Endothelial cell (in vitro differentiated cells): ENCODE data around the gene KCNMA1. TPM values are rescaled to one million over a fixed set of nuclear protein-coding genes. Genes with fewer than 3 reads are reported as not detected.

ENCODE experiments used
- DNase-seq: peaks from one replicate; pipeline ENCODE4 v3.0.0; 2021; ENCODE audit warnings: low spot score
- H3K27ac Mint-ChIP-seq: one replicate; pipeline ENCODE4 v1.8.0; 2021; ENCODE audit warnings: mixed read lengths, inconsistent platforms; ENCODE audit not compliant: unreplicated experiment
- H3K27me3 Mint-ChIP-seq: one replicate; pipeline ENCODE4 v1.8.0; 2021; ENCODE audit warnings: mild to moderate bottlenecking, moderate library complexity, mixed read lengths, inconsistent platforms; ENCODE audit not compliant: unreplicated experiment
- H3K36me3 Mint-ChIP-seq: one replicate; pipeline ENCODE4 v1.8.0; 2021; ENCODE audit warnings: mild to moderate bottlenecking, low read depth, mixed read lengths, inconsistent platforms; ENCODE audit not compliant: unreplicated experiment
- H3K4me1 Mint-ChIP-seq: one replicate; pipeline ENCODE4 v1.8.0; 2021; ENCODE audit warnings: mild to moderate bottlenecking, mixed read lengths, inconsistent platforms; ENCODE audit not compliant: unreplicated experiment
- H3K4me3 Mint-ChIP-seq: one replicate; pipeline ENCODE4 v1.8.0; 2021; ENCODE audit warnings: mild to moderate bottlenecking, mixed read lengths, inconsistent platforms; ENCODE audit not compliant: unreplicated experiment
- H3K9me3 Mint-ChIP-seq: one replicate; pipeline ENCODE4 v1.8.0; 2021; ENCODE audit warnings: mixed read lengths, inconsistent platforms; ENCODE audit not compliant: unreplicated experiment
- CTCF ChIP-seq: fragments of 200-600 bp; sonication (generic); IDR thresholded peaks from one replicate; pipeline ENCODE4 v1.5.0; 2021; ENCODE audit warnings: antibody characterized with exemption; ENCODE audit not compliant: unreplicated experiment
- total RNA-seq: library from RNA; stranded (reverse); fragmentation: NEBNext Ultra II Directional; extraction: Animal tissue kit (Norgen Biotek cat#: 25700); gene quantifications from one replicate; pipeline ENCODE4 v1.2.1, GENCODE V29; 2021; ENCODE audit not compliant: unreplicated experiment

The KCNMA1 gene
- total RNA-seq, 1 donor from 2014 or later: 5.1 TPM

- TF ChIP-seq CTCF: no peak
- DNase-seq: no peak
- H3K27ac Mint-ChIP-seq: no peak overlapping the region
- no peaks in the 10 kb centered on the region for H3K27me3 Mint-ChIP-seq
- H3K4me3 Mint-ChIP-seq: no peak overlapping the region
- no peaks in the 10 kb centered on the region for H3K36me3 Mint-ChIP-seq
- no peaks in the 10 kb centered on the region for H3K9me3 Mint-ChIP-seq
- no peaks in the 10 kb centered on the region for H3K4me1 Mint-ChIP-seq
These were observed 807.4 kb downstream of the KCNMA1 start for GRCh38 chr10:76830218-76830617.

DNA sequence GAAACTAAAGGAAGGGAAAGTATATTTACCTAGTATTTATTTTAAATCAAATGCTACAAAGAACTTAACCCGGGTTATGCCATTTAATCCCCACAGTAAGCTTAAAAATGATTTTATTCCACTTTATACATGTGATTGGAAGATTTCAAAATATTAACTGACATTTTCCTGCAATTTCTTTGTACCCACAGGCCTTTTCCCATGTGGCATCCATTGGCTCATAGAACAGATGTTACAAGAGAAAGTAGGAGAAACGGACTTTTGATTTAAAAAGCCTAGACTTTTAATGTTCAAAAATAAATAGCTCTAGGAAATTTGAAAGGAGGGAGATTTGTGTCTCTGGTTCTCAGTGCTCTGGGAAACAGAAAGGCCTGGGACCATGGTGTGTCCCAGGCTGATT, 807.9 kb downstream of the KCNMA1 start:
- H3K4me1 Mint-ChIP-seq: no peaks in the 10 kb centered on the region
- no peak overlapping the region for H3K27ac Mint-ChIP-seq
- H3K4me3 Mint-ChIP-seq: no peak overlapping the region
- no peaks in the 10 kb centered on the region for H3K36me3 Mint-ChIP-seq
- no peak for TF ChIP-seq CTCF
- no peaks in the 10 kb centered on the region for H3K9me3 Mint-ChIP-seq
- H3K27me3 Mint-ChIP-seq: no peaks in the 10 kb centered on the region
- DNase-seq: no peak
